ENCODE results near the gene HSD17B10. TPM values are rescaled to one million over a fixed set of nuclear protein-coding genes. Genes with fewer than 3 reads are reported as not detected.

HSD17B10 gene
- total RNA-seq, 2 experiments from 2014 or later, result 75.5 to 80.5 TPM

DNA sequence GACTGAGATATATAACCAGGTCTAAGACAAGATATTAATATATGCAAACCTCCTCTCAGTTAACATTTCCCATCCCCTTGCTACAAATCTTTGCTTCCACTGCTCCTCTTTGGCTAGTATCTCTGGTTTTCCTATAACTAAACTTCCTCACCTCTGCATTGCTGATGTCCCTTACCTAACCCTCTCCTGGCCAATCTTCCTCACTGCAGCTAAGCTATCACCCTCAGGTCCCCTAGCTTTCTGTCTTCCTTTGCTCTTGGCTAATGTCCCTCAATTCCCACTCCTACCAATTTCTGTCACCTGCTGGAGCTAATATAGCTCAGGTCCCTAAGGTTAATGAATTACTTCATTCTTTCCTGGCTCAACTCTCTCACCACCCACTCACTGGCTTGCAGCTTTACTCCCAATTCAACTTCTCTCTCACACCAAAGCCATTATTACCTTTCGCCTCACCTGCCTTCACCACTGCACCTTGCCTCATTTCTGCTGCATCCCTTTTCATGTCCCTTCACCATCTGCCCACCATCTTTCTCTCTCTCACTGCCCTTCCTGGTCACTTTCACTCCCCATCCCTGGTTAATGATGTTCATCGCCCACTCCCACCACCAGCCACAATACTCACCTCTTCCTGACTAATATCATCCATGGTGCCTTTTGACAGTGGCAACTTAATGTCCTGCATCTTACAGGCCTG lies 38.4 kb downstream of the HSD17B10 start:
- ChIA-PET CTCF (interaction anchor here (1.2 to 1.4 kb wide), 2 partner anchors 50 to 86 kb away, joined by 3 to 4 read pairs; no protein-coding TSS in a partner anchor), POLR2A (no interaction called here)
- Mint-ChIP-seq H3K9me3 (no peaks in the 10 kb centered on the region), H3K27me3 (no peaks in the 10 kb centered on the region), H3K36me3 (peaks cover 21% of the 10 kb centered on the region), H3K4me3 (no peak overlapping the region), H3K4me1 (ENCODE audit: low read depth) (no peaks in the 10 kb centered on the region), H3K27ac (no peak overlapping the region)
- no peak for DNase-seq
- intact Hi-C loops (cut with micrococcal nuclease), result no loop called here

DNA sequence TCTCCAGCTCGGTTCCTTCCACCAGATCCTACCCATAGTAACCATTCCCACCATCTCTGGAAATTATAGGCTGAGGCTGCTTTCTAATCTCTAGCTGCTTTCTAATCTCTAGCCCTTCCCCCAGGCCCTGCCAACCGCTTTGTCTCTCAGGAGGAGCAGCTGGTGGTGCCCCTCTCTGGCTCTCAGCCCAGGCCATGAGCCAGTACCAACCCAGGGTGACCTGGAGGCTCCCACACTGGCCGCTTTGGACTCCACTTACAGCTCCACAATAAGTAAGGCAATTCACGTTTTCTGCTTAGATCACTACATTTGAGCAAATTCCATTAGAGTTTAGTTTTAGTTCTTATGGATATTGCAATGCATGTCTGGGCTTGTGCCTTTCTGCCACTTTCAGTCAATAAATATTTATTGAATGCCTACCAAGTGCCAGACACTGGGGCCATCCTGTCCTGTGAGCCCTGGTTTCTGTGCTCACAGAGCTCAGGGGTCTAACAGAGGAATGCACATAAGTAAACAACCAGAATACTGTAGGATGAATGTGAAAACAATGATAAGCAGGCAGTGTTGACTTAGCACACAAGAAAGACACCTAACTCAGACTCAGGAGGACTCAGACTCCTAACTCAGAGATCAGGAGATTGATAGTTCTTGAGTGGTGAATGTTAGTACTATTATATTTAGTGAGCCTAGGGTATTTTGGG lies 50.6 kb downstream of the HSD17B10 start:
- Mint-ChIP-seq H3K27me3 (no peaks in the 10 kb centered on the region), H3K4me1 (ENCODE audit: low read depth) (no peaks in the 10 kb centered on the region), H3K4me3 (no peak overlapping the region), H3K27ac (no peak overlapping the region), H3K9me3 (no peaks in the 10 kb centered on the region), H3K36me3 (peaks cover 37% of the 10 kb centered on the region)
- no peak for DNase-seq
- intact Hi-C loops (cut with micrococcal nuclease), result no loop called here
- ChIA-PET CTCF (interaction anchor here (1.1 kb wide), 1 partner anchor 63 kb away, joined by 3 read pairs; no protein-coding TSS in a partner anchor), POLR2A (no interaction called here)

Small RNA genes within 50 kb of the gene (microRNA-seq; reads per million reads assigned to microRNA genes)
- gene MIR6857 (ENCODE audit: borderline microRNAs expressed, borderline number of aligned reads, borderline replicate concordance), result not detected

Other genes with a start within 250 kb of the HSD17B10 start
- gene KDM5C, start 209.2 kb downstream of the HSD17B10 start, total RNA-seq, result 10 to 100 TPM; 77.6 to 86.0 TPM
- gene IQSEC2, start 152.8 kb downstream of the HSD17B10 start, total RNA-seq, result under 1 TPM; 0.39 to 0.74 TPM
- 100 to 1,000 TPM; 148 to 161 TPM for gene SMC1A, start 11.7 kb downstream of the HSD17B10 start, total RNA-seq
- gene RIBC1, start 11.5 kb downstream of the HSD17B10 start, total RNA-seq, result under 1 TPM; 0.51 to 0.57 TPM